Suprapubic skin (tissue), 4 donors: ENCODE measurements around the gene MTMR3. TPM values are rescaled to one million over a fixed set of nuclear protein-coding genes. Genes with fewer than 3 reads are reported as not detected.

Experiments used
- DNase-seq, 2 donors: peaks; one replicate each; pipeline ENCODE4 v3.0.0-alpha.2; 2019; ENCODE audit warnings: low spot score in 2 of 2
- H3K27ac ChIP-seq: fragments of 200-600 bp; sonication (generic); one replicate; pipeline ENCODE4 v1.5.1; 2019
- H3K27me3 ChIP-seq: fragments of 200-600 bp; sonication (generic); one replicate; pipeline ENCODE4 v1.5.1; 2019
- H3K36me3 ChIP-seq: fragments of 200-600 bp; sonication (generic); one replicate; pipeline ENCODE4 v1.5.1; 2019
- H3K4me1 ChIP-seq: fragments of 200-600 bp; sonication (generic); one replicate; pipeline ENCODE4 v1.5.1; 2019
- H3K4me3 ChIP-seq: fragments of 200-600 bp; sonication (generic); one replicate; pipeline ENCODE4 v1.5.1; 2019; ENCODE audit warnings: mild to moderate bottlenecking
- H3K9me3 ChIP-seq: fragments of 200-600 bp; sonication (generic); one replicate; pipeline ENCODE4 v1.5.1; 2019
- EP300 ChIP-seq: sonication (generic); formaldehyde crosslinking; IDR thresholded peaks from one replicate; pipeline ENCODE4 v1.6.1; 2017; ENCODE audit warnings: antibody characterized with exemption
- POLR2A ChIP-seq, 2 donors: fragments of 450-650 bp; IDR thresholded peaks; one replicate each; pipeline ENCODE4 v1.6.1; 2017; ENCODE audit warnings: antibody characterized with exemption in 2 of 2, mild to moderate bottlenecking in 2 of 2, moderate library complexity in 2 of 2
- POLR2AphosphoS5 ChIP-seq, 3 donors: sonication (generic); formaldehyde crosslinking; IDR thresholded peaks; one replicate each; pipeline ENCODE4 v1.6.1; 2017; ENCODE audit warnings: antibody characterized with exemption in 3 of 3
- WGBS: methylation state at CpG from one replicate; pipeline ENCODE4 v1.1.5; 2018; 5-methylcytosine and 5-hydroxymethylcytosine counted together
- total RNA-seq, 4 donors: library from RNA; depleted of rRNA; stranded (reverse); fragments of >200 nt; gene quantifications; one replicate each; pipeline ENCODE4 v1.1.0, GENCODE V29; 2016
- TF ChIP-seq, protein P1 (sequence below), 2 donors: fragments of 200-600 bp in 1 of 2; fragments of 450-650 bp in 1 of 2; sonication (generic) in 1 of 2; IDR thresholded peaks; one replicate each; pipeline ENCODE4 v1.5.1; 2016 to 2019; ENCODE audit warnings: antibody characterized with exemption in 2 of 2, mild to moderate bottlenecking in 1 of 2, moderate library complexity in 1 of 2

MTMR3 gene
- total RNA-seq, 4 donors from 2014 or later: 57.8 to 136 (median 66.0) TPM

DNA sequence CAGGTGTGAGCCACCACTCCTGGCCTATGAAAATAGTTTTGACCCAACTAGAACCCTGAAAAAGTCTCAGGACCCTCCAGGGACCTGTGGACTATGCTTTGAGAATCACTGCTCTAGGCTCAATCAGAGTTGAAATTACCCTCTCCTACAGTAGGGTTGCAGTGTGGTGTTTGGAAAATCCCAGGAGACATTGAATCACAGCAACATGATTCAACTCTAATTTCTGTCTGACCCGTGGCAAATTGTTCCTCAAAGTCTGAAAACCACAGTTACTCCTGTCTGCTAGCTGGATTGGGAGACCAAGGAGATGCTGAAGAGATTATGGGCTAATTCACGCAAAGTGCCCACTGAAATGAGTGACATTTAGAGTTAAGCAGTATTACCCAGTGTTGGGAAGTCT, 5.4 kb upstream of the MTMR3 start:
- H3K36me3 ChIP-seq: no peaks in the 10 kb centered on the region
- WGBS: 58% methylated on average over 2 of the region's 2 CpGs
- no peaks in the 10 kb centered on the region for H3K9me3 ChIP-seq
- no peak for DNase-seq
- no peak overlapping the region for H3K27ac ChIP-seq
- H3K27me3 ChIP-seq: no peaks in the 10 kb centered on the region
- H3K4me1 ChIP-seq: peaks cover under 1% of the 10 kb centered on the region
- no peak overlapping the region for H3K4me3 ChIP-seq
- no peak for TF ChIP-seq POLR2A (IDR thresholded peaks at IDR 0.05)
- TF ChIP-seq, protein P1, sequence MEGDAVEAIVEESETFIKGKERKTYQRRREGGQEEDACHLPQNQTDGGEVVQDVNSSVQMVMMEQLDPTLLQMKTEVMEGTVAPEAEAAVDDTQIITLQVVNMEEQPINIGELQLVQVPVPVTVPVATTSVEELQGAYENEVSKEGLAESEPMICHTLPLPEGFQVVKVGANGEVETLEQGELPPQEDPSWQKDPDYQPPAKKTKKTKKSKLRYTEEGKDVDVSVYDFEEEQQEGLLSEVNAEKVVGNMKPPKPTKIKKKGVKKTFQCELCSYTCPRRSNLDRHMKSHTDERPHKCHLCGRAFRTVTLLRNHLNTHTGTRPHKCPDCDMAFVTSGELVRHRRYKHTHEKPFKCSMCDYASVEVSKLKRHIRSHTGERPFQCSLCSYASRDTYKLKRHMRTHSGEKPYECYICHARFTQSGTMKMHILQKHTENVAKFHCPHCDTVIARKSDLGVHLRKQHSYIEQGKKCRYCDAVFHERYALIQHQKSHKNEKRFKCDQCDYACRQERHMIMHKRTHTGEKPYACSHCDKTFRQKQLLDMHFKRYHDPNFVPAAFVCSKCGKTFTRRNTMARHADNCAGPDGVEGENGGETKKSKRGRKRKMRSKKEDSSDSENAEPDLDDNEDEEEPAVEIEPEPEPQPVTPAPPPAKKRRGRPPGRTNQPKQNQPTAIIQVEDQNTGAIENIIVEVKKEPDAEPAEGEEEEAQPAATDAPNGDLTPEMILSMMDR (IDR thresholded peaks at IDR 0.05): no peak
- no peak for TF ChIP-seq EP300
- no peak for TF ChIP-seq POLR2AphosphoS5 (IDR thresholded peaks at IDR 0.05)

DNA sequence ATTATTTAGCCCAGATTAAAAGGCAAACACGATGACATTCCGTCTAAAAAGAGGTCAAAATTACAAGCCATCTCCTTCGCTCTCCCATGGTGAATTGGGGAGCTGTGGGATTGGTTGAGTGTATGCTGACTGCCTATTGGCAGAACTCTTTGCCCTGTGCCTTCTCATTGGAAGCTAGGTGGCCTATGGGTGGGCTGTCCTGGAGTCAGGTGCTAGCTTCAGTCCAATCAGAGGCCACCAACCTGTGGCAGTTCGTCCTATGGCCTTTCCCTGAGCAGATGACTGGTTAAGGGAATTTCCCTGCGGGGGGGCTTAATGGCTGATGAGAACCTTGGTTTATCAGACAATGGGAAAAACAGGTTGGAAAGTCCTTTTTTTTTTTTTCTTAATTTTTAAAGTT, 3.2 kb upstream of the MTMR3 start:
- Histone ChIP-seq H3K9me3 (no peaks in the 10 kb centered on the region), H3K4me1 (peaks cover 12% of the 10 kb centered on the region), H3K4me3 (no peak overlapping the region), H3K36me3 (no peaks in the 10 kb centered on the region), H3K27ac (no peak overlapping the region), H3K27me3 (no peaks in the 10 kb centered on the region)
- 97% methylated on average over 5 of the region's 5 CpGs for WGBS
- no peak for DNase-seq
- TF ChIP-seq, protein P1 (IDR thresholded peaks at IDR 0.05): no peak
- TF ChIP-seq POLR2A (IDR thresholded peaks at IDR 0.05): no peak
- TF ChIP-seq EP300: no peak
- TF ChIP-seq POLR2AphosphoS5 (IDR thresholded peaks at IDR 0.05): no peak

DNA sequence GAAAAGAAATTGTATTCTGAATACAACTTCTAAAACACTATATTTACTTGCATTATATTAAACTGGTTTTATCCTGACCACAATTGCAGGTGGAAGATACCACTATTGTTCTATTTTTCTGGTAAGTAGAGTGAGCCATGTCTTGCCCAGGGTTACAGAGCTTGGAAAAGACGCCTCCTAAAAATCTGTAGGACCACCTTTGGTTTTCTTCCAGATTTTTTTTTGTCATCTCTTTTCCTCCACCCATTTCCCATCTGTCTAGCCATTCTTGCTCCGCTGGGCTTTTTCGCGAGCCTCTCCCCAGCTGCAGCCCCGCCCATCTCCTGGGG, 294 bp upstream of the MTMR3 start:
- TF ChIP-seq POLR2AphosphoS5 (IDR thresholded peaks at IDR 0.05) (no peak), EP300 (no peak), POLR2A (IDR thresholded peaks at IDR 0.05) (no peak)
- TF ChIP-seq, protein P1 (IDR thresholded peaks at IDR 0.05): no peak
- H3K36me3 ChIP-seq: no peaks in the 10 kb centered on the region
- H3K4me3 ChIP-seq: peak overlapping the region; percentile 96
- H3K9me3 ChIP-seq: no peaks in the 10 kb centered on the region
- peak overlapping the region; percentile 98 for H3K27ac ChIP-seq
- DNase-seq: no peak
- WGBS: 2% methylated on average over 5 of the region's 5 CpGs
- no peaks in the 10 kb centered on the region for H3K27me3 ChIP-seq
- H3K4me1 ChIP-seq: peaks cover 41% of the 10 kb centered on the region

DNA sequence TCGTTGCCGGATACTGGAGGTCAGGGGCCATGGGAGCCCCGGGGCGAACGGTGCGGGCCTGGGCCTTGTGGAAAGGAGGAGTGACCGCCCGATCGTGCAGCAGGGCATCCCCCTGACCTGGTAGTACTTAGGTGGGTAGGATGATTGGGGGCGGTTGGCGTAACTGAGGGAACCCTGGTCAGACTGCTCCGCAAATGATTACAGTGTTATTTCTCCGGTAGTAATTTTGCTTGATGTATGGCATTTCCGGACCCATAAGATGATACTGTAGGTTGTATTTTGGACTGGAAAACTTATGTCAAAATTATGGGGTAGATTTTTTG, 762 bp downstream of the MTMR3 start:
- no peak for TF ChIP-seq EP300
- TF ChIP-seq, protein P1 (IDR thresholded peaks at IDR 0.05): no peak
- no peak for TF ChIP-seq POLR2A (IDR thresholded peaks at IDR 0.05)
- TF ChIP-seq POLR2AphosphoS5 (IDR thresholded peaks at IDR 0.05): no peak
- DNase-seq: no peak
- H3K27me3 ChIP-seq: no peaks in the 10 kb centered on the region
- no peaks in the 10 kb centered on the region for H3K9me3 ChIP-seq
- H3K4me3 ChIP-seq: peak overlapping the region; percentile 96
- H3K27ac ChIP-seq: peak overlapping the region; percentile 98
- no peaks in the 10 kb centered on the region for H3K36me3 ChIP-seq
- H3K4me1 ChIP-seq: peaks cover 41% of the 10 kb centered on the region
- under 1% methylated on average over 12 of the region's 14 CpGs for whole genome bisulfite sequencing

DNA sequence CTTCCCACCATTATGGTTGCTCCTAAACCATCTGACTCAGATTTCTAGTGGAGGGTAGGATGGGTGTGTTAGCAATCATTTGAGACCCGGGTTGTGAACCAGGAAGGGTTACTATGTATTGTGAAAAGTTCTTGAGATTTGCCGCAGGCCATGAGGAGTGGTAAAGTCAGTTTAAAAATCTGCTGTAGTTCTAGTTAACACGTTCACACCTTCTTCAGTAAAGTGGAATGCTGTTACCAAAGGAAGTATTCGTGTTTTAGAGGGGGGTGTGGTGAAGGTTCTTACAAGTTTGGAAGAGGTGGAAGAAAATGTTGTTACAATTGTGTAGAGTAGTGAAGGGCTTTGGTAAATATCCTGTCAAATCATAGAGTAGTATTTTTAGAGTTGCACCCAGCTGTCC, 2.6 kb downstream of the MTMR3 start:
- Histone ChIP-seq H3K27me3 (no peaks in the 10 kb centered on the region), H3K36me3 (no peaks in the 10 kb centered on the region), H3K4me1 (peaks cover 41% of the 10 kb centered on the region), H3K27ac (no peak overlapping the region), H3K4me3 (no peak overlapping the region), H3K9me3 (no peaks in the 10 kb centered on the region)
- no peak for DNase-seq
- TF ChIP-seq EP300 (no peak), POLR2A (IDR thresholded peaks at IDR 0.05) (no peak), POLR2AphosphoS5 (IDR thresholded peaks at IDR 0.05) (no peak)
- TF ChIP-seq, protein P1 (IDR thresholded peaks at IDR 0.05): no peak
- WGBS: 57% methylated on average over 4 of the region's 4 CpGs
